T-helper 2 cell (primary cell): ENCODE data around the gene C5AR2.
"Not testable (repeated sequence)": the region's sequence is repeated elsewhere in the genome, so short reads cannot be mapped to it uniquely, and the experiment has no call there.

Experiments used
- DNase-seq, 5 experiments: peaks; one replicate each; pipeline versions ENCODE4 v3.0.0 to v3.0.0-alpha.2; 2012 to 2022
- total RNA-seq, 2 donors: gene quantifications; one replicate each; lab custom pipeline; 2026; lab: John Stamatoyannopoulos, UW

Gene C5AR2
- 0.94 to 2.1 reads per million in 2 donors for total RNA-seq

DNA sequence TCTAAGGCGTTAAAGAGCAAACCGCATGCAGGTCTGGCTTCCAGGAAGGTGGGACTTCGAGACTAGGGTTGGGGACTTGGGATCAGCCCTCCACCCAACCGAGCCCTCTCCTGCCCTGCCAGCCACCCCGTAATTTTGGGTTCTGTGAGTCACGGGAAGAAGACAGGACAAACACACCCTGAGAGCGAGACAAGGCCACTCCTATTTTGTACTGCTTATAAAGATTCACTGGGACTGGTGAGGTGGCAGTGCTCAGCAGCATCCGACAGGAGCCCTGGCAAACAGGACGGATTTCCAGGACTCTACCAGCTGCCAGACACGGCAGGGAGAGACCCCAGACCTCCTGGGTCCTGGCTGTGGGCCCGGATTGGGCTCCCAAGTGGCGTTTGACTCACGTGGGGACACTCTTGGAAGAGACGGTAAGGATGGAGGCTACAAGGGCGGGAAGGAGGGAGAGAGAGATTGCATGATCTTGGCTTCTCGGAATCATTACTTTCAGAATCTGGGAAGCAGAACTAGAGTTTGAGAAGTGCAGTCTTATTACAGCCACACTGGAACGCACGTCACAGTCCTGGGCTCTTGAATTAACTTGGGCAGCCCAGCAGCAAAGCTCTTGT is at the start of gene C5AR2:
Gene C5AR2, plus strand, starts transcription at position 245 of the 617 bp plus-strand sequence. CDS start 8,625 bp downstream, outside the sequence.
- DNase-seq: no peak

DNA sequence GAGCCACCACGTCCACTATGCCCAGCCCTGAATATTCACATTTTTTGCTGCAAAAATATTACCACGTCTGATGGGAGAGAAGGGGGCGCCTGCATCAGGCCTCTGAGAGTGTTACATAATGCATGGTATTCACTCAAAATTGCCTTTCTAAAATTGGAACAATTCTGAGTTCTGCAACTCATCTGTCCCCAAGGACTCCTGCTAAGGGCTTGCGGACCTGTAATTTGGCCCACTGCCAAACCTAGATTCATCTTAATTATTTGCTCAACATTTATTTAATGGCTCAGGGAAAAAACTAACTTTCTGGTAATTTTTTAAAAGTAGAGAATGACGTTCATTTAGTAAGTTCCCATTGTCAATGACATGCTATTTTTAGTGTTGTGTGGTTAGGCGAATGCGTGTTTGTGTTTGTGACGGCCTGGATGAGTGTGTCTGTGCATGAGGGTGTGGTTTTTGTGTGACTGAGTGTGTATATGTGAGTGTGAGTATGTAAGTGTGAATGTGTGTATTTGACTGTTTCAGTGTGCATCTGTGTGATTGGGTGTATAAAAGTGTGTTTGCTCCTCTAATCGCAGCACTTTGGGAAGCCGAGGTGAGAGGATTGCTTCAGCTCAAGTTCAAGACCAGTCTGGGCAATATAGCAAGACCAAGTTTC is 48.4 kb upstream of the C5AR2 start:
- DNase-seq: no peak

DNA sequence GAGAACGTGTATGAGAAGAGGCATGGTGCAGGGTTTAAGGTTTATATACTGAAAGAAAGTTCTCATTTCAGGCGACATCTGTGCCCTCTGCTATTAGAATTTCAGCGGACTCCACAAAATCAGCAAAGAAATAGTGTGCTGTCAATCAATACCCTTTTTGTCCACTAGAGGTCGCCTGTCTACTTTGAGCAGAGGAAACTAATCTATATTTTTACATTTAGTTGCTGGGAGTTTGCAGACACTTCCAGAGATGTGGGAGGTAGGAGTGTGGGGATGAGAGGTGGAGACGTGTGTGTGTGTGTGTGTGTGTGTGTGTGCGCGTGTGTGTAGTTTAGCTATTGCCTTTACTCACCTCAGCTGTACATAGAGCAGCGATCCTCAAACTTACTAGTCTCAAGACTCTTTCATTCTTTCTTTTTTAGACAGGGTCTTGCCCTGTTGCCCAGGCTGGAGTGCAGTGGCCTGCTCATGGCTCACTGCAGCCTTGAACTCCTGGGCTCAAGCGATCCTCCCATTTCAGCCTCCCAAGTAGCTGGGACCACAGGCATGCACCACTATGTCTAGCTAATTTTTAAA is 47.6 kb upstream of the C5AR2 start:
- peak in 2 of 5 experiments; percentile 24 to 61 for DNase-seq

DNA sequence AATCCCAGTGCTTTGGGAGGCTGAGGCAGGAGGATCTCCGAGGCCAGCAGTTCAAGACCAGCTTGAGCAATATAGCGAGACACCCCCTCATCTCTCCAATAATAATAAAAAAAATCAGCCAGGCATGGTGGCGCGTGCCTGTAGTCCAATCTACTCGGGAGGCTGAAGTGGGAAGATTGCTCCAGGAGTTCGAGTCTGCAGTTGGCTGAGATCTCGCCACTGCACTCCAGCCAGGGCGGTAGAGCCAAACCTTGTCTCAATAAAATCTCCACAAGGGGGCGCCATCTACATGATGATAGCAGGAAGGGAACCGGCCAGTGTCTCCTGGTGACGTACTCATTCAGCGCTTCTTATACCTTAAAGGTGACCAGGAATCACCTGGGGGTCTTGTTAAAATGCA is 35.9 kb upstream of the C5AR2 start:
- peak in 4 of 5 experiments; percentile 47 to 76 (median 61) for DNase-seq

DNA sequence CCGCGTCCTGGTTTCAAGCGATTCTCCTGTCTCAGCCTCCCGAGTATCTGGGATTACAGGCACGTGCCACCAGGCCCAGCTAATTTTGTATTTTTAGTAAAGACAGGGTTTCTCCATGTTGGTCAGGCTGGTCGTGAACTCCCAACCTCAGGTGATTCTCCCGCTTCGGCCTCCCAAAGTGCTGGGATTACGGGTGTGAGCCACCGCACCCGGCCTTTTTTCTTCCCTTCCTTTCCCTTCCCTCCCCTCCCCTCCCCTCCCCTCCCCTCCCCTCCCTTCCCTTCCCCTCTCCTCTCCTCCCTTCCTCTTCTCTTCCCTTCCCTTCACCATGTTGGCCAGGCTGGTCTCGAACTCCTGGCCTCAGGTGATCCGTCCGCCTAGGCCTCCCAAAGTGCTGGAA is 31.1 kb upstream of the C5AR2 start:
- not testable (repeated sequence) for DNase-seq

DNA sequence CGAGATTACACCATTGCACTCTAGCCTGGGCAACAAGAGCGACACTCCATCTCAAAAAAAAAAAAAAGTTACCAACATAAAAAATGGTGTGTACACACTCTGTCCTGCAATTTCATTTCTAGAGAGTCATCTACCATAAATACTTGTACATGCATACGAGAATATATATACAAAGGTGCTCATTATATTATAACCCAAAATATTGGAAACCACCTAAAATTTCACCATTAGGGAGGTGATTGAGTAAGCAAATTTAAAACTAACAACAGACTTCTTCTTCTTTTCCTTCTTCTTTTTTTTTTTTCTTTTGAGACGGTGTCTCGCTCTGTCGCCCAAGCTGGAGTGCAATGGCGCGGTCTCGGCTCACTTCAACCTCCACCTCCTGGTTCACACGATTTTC is 29.7 kb upstream of the C5AR2 start:
- DNase-seq: no peak

DNA sequence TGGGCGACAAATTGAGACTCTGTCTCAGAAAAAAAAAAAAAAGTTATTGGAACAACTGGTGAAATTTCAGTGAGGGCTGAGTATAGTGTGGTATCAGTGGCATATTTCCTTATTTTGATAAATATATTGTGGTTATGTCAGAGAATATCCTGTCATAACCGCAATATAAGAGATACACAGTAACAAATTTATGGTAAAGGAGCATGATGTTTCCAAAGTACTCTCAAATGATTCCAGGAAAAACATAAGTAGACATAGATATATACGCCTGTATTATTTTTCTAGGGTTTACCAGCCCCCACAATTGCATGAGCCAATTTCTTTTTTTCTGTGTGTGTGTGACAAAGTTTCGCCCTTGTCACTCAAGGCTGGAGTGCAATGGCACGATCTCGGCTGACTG is 28.0 kb upstream of the C5AR2 start:
- no peak for DNase-seq

DNA sequence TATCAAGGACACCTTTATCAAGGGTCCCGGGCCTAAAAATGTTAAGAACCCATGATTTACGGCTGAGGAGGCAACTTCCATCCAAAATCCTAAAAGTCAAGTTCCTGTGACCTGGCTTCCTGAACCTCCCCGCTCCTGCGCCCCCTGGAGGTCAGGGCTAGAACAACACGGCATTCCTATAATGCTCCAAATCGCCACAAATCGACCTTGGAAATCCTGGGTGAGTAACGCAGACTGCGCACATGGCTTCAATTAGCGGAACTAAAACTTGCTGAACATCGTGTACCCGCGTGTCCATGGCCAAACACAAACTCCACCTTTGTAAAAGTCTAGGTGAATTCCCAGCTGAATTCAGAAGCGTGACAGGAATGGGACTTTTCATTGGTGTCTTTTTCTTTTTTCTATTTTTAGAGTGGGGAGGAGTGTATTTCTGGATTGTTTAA is 26.6 kb upstream of the C5AR2 start:
- peak; percentile 15 to 50 (median 38) for DNase-seq

DNA sequence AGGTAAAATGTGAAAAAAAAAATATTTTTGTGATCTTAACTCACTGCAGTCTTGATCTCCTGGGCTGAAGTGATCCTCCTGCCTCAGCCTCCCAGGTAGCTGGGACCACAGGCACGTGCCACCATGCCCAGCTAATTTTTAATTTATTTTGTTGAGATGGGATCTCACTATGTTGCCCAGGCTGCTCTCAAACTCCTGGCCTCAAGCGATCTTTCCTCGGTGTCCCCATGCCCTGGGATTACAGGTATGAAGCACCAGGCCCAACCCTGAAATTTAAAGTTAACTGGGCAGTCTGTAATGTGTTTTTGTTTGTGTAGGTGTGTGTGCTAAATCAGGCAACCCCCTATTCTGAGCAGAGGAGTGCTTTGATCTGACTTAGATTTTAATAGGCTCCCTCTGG is 25.7 kb upstream of the C5AR2 start:
- no peak for DNase-seq

DNA sequence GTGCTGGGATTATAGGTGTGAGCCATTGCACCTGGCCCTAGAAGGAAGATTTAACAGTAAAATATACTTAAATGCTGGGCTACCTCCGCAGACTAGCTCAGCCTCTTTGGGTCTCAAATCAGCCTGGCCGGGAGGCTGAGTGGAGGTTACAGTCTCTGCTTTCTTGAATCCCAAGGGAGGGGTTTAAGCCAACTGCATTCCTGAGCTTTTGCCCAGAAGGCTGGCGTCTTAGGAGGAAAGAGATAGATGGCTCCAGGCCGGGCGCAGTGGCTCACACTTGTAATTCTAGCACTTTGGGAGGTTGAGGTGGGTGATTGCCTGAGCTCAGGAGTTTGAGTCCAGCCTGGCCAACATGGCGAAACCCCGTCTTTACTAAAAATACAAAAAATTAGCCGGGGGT is 22.9 kb upstream of the C5AR2 start:
- DNase-seq: no peak

DNA sequence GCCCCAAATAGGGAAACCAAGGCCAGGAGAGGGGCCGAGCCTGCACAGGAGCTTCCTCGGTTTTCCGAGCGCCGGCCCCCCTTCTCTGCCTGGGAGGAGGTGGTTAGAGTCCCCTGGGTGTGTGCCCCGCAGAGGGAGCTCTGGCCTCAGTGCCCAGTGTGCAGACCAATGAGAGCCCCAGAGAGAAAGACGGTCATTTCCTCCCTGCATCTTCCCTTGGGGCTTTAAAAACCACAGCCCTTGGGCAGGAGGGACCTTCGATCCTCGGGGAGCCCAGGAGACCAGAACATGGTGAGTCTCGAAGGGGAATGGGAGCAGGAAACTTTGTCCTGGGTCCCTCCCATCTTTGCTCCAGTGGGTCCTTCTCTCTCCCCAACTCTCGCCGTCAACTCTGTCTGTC is 22.4 kb upstream of the C5AR2 start, which contains the start of gene C5AR1:
Gene C5AR1, plus strand, starts transcription at position 254 of the 400 bp plus-strand sequence. Its CDS starts 35 bp downstream, at position 289.
- no peak for DNase-seq

DNA sequence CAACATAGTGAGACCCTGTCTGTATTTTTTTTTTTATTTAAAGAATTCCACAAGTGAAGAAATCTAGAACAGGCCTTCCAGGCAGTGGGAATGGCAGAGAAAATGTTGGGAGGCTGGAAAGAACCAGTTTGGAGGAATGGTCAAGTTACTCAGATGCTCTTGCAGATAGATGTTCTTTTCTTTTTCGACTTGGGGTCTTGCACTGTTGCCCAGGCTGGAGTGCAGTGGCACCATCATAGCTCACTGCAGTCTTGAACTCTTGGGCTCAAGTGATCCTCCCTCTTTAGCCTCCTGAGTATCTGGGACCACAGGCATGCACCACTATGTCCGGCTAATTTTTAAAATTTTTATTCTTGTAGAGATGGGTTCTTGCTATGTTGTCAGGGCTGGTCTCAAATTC is 21.7 kb upstream of the C5AR2 start:
- DNase-seq: no peak

DNA sequence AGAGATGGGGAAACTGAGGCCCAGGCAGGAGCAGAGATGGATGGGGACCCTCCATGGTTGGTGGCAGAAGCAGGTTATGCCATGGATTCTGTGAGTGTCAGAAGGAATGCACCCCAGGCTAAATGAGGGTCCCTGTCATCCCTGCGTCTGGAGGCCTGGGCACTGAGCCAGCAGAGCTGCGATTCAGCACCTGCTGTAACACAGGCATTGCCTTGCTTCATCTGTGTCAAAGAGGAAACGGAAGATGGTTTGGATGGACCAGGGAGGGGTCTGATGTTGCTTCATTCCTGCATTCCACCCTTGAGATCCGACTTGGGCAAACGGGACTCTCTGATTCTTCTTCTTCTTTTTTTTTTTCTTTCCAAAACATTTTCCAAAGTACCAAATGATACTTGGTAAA is 21.2 kb upstream of the C5AR2 start:
- DNase-seq: no peak

DNA sequence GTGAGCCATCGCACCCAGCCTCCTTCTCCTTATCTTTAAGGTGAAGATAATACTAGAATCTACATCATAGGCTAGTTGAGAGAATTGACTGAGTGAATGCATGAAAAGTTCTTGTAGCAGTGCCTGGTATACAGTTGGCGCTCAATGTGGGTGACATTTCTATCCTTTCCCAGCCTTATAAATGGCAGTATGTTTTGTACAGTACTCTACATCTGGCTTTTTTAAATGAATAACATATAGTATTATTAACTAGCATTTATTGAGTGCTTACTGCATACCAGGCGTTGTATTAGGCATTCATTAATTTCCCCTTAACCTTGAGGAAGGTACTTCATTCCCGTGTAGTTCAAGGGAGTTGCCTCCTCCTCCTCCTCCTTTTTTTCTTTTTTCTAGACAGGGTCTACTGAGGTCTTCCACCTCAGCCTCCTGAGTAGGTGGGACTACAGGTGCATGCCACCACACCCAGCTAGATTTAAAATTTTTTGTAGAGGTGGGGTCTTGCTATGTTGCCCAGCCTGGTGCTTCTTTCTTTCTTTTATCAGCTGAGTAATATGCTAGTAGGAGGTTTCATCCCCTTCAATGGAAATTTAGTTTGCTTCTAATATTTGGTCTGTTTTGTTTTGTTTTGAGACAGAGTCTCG is 19.5 kb upstream of the C5AR2 start:
- no peak for DNase-seq

DNA sequence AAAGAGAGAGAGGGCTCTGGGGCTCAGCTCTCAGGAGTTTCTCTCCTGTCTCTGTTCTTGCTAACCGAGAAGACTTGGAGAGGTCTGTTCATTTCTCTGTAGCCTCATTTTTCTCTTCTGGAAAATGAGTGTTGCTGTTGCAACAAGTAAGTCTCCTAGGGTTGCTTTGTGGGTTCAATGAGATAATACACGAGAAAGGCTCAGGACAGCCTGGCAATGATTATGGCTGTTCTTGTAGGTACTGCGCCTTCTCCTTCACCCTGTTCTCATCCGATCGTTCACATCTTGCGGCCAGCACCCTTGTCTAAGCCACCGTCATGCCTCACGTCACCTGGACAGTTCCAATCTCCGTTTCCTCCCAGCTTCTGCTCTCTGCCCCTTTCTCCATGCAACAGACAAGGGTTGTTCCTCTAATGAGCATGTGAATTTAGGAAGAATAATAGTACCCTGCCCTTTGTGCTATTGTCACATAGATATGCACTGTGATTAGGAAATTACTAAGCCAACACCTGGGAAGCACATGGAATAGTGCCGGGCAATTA is 18.1 kb upstream of the C5AR2 start:
- no peak for DNase-seq

DNA sequence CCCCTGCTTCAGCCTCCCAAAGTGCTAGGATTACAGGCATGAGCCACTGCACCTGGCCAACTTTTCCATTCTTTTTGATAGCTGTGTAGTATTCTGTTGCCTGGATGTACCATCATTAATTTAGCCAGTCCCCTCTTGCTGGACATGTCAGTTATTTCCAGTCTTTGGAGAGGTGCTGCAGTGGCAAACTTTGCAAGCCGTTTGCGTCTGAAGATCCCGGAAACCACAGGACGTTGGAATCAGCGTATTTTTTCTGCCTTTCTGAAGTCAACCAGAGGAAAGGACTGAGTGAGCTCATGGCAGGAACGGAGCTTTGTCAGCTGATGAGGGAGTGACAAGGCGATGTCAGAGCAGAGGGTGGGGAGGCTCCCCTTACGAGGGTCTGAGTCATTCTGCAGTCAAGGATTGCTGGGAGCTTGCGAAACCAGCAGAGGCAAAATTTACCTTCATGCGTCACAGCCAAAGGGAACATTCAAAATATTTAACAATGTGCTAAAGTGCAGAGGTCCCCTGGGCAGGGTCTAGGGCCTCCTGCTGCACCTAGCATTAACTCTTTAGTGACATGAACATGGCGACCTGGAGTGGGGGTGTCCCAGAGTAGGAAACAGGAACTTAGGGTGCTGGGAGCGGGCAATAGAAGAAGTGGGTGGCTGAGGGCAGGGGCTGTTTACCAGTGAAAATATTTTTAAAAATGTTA is 16.7 kb upstream of the C5AR2 start:
- no peak for DNase-seq

DNA sequence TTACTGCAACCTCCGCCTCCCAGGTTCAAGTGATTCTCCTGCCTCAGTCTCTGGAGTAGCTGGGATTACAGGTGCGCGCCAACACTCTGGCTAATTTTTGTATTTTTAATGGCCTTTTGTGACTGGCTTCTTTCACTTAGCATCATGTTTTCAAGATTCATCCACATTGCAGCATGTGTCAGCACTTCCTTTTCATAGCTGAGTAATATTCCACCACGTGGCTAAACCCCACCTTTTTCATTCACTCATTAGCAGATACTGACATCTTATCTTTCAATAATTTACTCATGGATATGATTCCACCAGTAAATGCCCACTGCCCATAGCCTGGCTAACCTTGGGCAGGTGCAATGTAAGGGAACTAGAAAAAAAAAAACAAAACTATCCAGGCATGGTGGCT is 15.5 kb upstream of the C5AR2 start:
- DNase-seq: no peak

DNA sequence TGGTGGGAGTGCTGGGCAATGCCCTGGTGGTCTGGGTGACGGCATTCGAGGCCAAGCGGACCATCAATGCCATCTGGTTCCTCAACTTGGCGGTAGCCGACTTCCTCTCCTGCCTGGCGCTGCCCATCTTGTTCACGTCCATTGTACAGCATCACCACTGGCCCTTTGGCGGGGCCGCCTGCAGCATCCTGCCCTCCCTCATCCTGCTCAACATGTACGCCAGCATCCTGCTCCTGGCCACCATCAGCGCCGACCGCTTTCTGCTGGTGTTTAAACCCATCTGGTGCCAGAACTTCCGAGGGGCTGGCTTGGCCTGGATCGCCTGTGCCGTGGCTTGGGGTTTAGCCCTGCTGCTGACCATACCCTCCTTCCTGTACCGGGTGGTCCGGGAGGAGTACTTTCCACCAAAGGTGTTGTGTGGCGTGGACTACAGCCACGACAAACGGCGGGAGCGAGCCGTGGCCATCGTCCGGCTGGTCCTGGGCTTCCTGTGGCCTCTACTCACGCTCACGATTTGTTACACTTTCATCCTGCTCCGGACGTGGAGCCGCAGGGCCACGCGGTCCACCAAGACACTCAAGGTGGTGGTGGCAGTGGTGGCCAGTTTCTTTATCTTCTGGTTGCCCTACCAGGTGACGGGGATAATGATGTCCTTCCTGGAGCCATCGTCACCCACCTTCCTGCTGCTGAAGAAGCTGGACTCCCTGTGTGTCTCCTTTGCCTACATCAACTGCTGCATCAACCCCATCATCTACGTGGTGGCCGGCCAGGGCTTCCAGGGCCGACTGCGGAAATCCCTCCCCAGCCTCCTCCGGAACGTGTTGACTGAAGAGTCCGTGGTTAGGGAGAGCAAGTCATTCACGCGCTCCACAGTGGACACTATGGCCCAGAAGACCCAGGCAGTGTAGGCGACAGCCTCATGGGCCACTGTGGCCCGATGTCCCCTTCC is 11.8 kb upstream of the C5AR2 start:
- no peak for DNase-seq

DNA sequence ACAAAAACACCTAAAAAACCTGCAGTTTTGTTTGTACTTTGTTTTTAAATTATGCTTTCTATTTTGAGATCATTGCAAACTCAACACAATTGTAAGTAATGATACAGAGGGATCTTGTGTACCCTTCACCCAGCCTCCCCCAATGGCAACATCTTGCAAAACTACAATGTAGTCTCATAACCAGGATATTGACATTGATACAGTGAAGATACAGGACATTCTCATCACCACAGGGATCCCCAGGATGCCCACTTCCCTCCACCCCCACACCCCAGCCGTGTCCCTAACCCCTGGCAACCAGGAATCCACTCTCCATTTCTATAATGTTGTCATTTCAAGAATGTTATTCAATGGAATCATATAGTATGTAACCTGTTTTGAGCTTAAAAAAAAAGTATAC is 10.3 kb upstream of the C5AR2 start:
- no peak for DNase-seq

DNA sequence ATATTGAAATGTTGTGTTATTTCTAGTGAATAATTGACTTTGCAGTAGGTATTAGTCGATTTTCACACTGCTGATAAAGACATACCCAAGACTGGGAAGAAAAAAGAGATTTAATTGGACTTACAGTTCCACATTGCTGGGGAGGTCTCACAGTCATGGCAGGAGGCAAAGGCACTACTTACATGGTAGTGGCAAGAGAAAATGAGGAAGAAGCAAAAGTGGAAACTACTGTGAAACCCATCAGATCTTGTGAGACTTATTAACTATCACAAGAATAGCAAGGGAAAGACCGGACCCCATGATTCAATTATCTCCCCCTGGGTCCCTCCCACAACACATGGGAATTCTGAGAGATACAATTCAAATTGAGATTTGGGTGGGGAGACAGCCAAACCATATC is 9.9 kb upstream of the C5AR2 start:
- no peak for DNase-seq

DNA sequence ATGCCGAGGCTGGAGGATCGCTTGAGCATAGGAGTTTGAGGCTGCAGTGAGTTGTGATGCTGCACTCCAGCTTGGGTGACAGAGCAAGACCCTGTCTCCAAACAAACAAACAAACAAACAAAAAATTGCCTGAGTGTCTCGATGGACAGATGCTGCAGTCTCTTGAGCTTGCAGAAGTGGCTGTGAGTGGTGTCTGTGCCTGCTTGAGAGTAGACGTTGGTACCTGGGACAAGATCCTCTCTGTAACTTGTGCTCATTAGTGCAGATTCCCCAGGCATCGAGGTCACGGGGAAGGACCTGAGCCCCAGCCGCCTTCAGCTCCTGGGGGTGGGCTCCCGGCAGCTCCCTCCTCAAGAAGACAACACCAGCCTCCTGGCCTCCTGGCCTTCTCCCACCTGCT is 8.6 kb upstream of the C5AR2 start:
- DNase-seq: no peak

DNA sequence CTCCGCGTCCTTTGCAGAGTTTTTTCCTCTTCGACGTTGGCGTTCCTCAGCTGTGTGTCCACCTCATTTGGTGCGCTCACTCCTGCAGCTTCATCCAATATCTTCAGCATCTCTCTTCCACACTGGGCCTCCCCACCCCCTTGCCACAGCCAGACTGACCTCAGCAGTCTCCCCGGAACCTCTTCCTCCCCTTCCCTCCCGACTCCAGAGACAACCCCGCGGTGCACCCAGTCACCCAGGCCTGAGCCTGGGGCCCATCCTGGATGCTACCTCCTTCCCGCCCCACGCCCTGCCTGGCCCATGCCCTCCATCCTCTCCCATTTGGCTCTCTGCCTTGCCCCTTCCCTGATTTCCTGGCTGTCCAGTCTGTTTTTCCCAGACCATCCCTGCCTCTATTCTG is 8.1 kb upstream of the C5AR2 start:
- no peak for DNase-seq
